Measurements from ENCODE around the gene CD53. TPM values are rescaled to one million over a fixed set of nuclear protein-coding genes. Genes with fewer than 3 reads are reported as not detected.
"Not testable (repeated sequence)": the region's sequence is repeated elsewhere in the genome, so short reads cannot be mapped to it uniquely, and the experiment has no call there.

The CD53 gene, protein sequence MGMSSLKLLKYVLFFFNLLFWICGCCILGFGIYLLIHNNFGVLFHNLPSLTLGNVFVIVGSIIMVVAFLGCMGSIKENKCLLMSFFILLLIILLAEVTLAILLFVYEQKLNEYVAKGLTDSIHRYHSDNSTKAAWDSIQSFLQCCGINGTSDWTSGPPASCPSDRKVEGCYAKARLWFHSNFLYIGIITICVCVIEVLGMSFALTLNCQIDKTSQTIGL
- not detected in 2 replicates for total RNA-seq (2012; rRNA removed)

- H3K36me3 ChIP-seq (ENCODE audit: insufficient read depth, low read length) = no peaks in the 10 kb centered on the region
- H3K9me3 ChIP-seq (replicated peaks; ENCODE audit: low read length) = no peaks in the 10 kb centered on the region
- H3K4me3 ChIP-seq (ENCODE audit: low read length) = no peak within 1 kb of the TSS
- H3K4me2 ChIP-seq (ENCODE audit: low read length) = no peak within 1 kb of the TSS
- no peaks in the 10 kb centered on the region for H3K27me3 ChIP-seq (ENCODE audit: control insufficient read depth, insufficient read depth, low read length)
- no peaks in the 10 kb centered on the region for H3K4me1 ChIP-seq (ENCODE audit: control insufficient read depth, insufficient read depth, low read length)
- H3K9ac ChIP-seq (ENCODE audit: low read depth, low read length) = no peak within 1 kb of the TSS
Measured at GRCh38 chr1:110872745-110873720, at the start of gene CD53. Gene CD53 (plus strand): TSS chr1:110873148. CDS start chr1:110891409, 18,261 bp downstream.

DNA sequence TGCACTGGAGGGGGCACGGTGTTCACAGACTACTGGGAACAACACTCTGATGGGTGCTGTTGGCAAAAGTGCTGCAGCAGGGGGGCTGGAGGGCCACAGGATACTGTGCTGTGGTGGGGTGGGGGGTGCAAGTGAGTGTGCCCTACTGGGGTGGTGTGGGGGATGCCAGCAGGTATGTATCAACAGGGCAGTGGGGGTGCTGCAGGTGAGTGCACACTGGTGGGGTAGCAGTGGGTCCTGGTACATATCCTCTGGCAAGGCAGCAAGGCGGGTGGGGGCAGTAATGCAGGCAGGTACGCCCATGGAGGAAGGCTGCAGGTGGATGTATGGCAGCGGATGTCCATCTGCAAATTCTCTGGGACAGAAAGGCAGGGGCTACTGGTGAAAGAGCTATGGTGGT lies 48.8 kb upstream of the CD53 start:
- H3K27me3 ChIP-seq (ENCODE audit: control insufficient read depth, insufficient read depth, low read length) = no peaks in the 10 kb centered on the region
- no peak overlapping the region for H3K4me2 ChIP-seq (ENCODE audit: low read length)
- H3K9ac ChIP-seq (ENCODE audit: low read depth, low read length) = no peak overlapping the region
- H3K4me3 ChIP-seq (ENCODE audit: low read length) = no peak overlapping the region
- no peaks in the 10 kb centered on the region for H3K9me3 ChIP-seq (replicated peaks; ENCODE audit: low read length)
- H3K36me3 ChIP-seq (ENCODE audit: insufficient read depth, low read length) = no peaks in the 10 kb centered on the region
- no peaks in the 10 kb centered on the region for H3K4me1 ChIP-seq (ENCODE audit: control insufficient read depth, insufficient read depth, low read length)

DNA sequence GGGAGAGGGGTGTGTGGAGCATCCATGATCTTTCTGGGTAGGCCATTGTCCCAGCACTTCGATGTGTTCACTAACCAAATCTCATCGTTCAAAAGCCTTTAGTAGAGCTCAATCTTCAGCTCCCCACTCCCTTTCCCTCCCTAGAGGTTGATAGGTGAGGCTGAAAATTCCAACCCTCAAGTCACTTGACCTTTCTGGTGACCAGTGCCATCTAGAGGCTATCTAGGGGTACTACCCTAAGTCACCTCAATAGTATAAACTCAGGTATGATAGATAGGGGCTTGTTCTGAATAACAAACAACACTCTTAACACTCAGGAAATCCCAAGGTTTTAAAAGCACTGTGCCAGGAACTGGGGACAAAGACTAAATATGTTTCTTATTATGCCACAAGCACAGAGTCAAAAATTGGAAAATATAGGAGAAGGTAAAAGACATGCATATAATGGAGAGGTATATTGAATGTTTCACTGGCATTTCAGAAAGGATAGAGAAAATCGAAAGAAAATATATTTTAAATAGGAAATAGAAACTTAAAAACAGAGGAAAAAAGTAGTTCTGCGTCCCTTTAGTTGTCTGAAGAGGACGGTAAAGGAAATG lies 42.9 kb upstream of the CD53 start:
- Histone ChIP-seq H3K27me3 (ENCODE audit: control insufficient read depth, insufficient read depth, low read length) (no peaks in the 10 kb centered on the region), H3K4me1 (ENCODE audit: control insufficient read depth, insufficient read depth, low read length) (no peaks in the 10 kb centered on the region), H3K9me3 (replicated peaks; ENCODE audit: low read length) (no peaks in the 10 kb centered on the region), H3K9ac (ENCODE audit: low read depth, low read length) (no peak overlapping the region), H3K36me3 (ENCODE audit: insufficient read depth, low read length) (no peaks in the 10 kb centered on the region), H3K4me2 (ENCODE audit: low read length) (no peak overlapping the region), H3K4me3 (ENCODE audit: low read length) (no peak overlapping the region)

- not testable (repeated sequence) for H3K9me3 ChIP-seq (replicated peaks; ENCODE audit: low read length); H3K4me2 ChIP-seq (ENCODE audit: low read length); H3K36me3 ChIP-seq (ENCODE audit: insufficient read depth, low read length); H3K4me3 ChIP-seq (ENCODE audit: low read length); H3K4me1 ChIP-seq (ENCODE audit: control insufficient read depth, insufficient read depth, low read length); H3K9ac ChIP-seq (ENCODE audit: low read depth, low read length); H3K27me3 ChIP-seq (ENCODE audit: control insufficient read depth, insufficient read depth, low read length)
Measured at GRCh38 chr1:110833779-110834178, 39.2 kb upstream of the CD53 start.

- Histone ChIP-seq H3K9ac (ENCODE audit: low read depth, low read length) (no peak overlapping the region), H3K27me3 (ENCODE audit: control insufficient read depth, insufficient read depth, low read length) (no peaks in the 10 kb centered on the region), H3K9me3 (replicated peaks; ENCODE audit: low read length) (no peaks in the 10 kb centered on the region), H3K4me1 (ENCODE audit: control insufficient read depth, insufficient read depth, low read length) (no peaks in the 10 kb centered on the region), H3K36me3 (ENCODE audit: insufficient read depth, low read length) (no peaks in the 10 kb centered on the region), H3K4me3 (ENCODE audit: low read length) (no peak overlapping the region), H3K4me2 (ENCODE audit: low read length) (no peak overlapping the region)
Measured at GRCh38 chr1:110846861-110847260, 26.1 kb upstream of the CD53 start.

DNA sequence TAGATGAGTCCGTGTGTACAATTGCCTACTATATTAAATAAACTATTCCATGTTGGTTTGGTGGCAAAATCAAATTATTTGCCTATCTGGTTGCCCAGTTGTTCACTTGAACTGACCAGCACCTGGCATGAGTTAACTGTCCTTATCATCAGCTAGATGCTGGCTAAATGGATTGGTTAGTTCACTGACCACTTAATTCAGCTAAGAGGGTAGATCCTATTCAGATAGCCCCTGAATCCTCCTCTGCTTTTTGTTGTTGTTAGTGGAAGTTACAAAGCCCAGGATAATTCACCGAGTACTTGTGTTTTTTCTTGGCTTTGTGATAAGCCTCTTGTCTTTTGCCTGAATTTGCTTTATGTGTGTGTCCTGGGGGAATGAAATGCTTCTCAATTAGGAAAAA lies 22.8 kb upstream of the CD53 start:
- no peak overlapping the region for H3K4me3 ChIP-seq (ENCODE audit: low read length)
- H3K9me3 ChIP-seq (replicated peaks; ENCODE audit: low read length) = no peaks in the 10 kb centered on the region
- no peak overlapping the region for H3K9ac ChIP-seq (ENCODE audit: low read depth, low read length)
- no peaks in the 10 kb centered on the region for H3K27me3 ChIP-seq (ENCODE audit: control insufficient read depth, insufficient read depth, low read length)
- no peaks in the 10 kb centered on the region for H3K36me3 ChIP-seq (ENCODE audit: insufficient read depth, low read length)
- H3K4me1 ChIP-seq (ENCODE audit: control insufficient read depth, insufficient read depth, low read length) = no peaks in the 10 kb centered on the region
- H3K4me2 ChIP-seq (ENCODE audit: low read length) = no peak overlapping the region

- H3K4me1 ChIP-seq (ENCODE audit: control insufficient read depth, insufficient read depth, low read length) = no peaks in the 10 kb centered on the region
- H3K27me3 ChIP-seq (ENCODE audit: control insufficient read depth, insufficient read depth, low read length) = no peaks in the 10 kb centered on the region
Measured at GRCh38 chr1:110850627-110851026, 22.3 kb upstream of the CD53 start.

GRCh38 chr1:110853135-110853534 lies 19.8 kb upstream of the CD53 start:
- no peak overlapping the region for H3K9ac ChIP-seq (ENCODE audit: low read depth, low read length)
- H3K4me1 ChIP-seq (ENCODE audit: control insufficient read depth, insufficient read depth, low read length) = no peaks in the 10 kb centered on the region
- no peaks in the 10 kb centered on the region for H3K9me3 ChIP-seq (replicated peaks; ENCODE audit: low read length)
- no peak overlapping the region for H3K4me2 ChIP-seq (ENCODE audit: low read length)
- H3K36me3 ChIP-seq (ENCODE audit: insufficient read depth, low read length) = no peaks in the 10 kb centered on the region
- no peaks in the 10 kb centered on the region for H3K27me3 ChIP-seq (ENCODE audit: control insufficient read depth, insufficient read depth, low read length)
- no peak overlapping the region for H3K4me3 ChIP-seq (ENCODE audit: low read length)

More at GRCh38 chr1:110850627-110851026, 22.3 kb upstream of the CD53 start:
- H3K4me3 ChIP-seq (ENCODE audit: low read length) = no peak overlapping the region
- H3K4me2 ChIP-seq (ENCODE audit: low read length) = no peak overlapping the region
- H3K9ac ChIP-seq (ENCODE audit: low read depth, low read length) = no peak overlapping the region
- H3K9me3 ChIP-seq (replicated peaks; ENCODE audit: low read length) = no peaks in the 10 kb centered on the region
- no peaks in the 10 kb centered on the region for H3K36me3 ChIP-seq (ENCODE audit: insufficient read depth, low read length)

DNA sequence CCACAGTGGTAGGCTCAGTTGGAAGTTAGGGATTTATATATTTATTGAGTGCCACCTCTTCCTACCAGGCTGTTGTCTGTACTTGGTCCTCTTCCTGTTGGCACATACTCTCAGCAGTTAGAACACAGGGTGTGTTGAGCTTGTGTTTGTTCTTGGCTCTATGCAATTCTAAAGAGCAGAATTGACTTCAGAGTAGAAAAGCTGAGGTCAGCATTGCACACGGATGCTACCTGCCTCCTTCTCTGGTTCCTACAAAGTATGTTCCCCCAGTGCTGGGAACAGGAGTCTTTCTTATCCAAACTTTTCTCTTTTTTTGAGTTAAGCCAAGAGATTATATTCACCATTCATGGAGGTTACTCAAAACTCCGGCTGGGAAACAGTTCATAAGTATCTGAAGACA lies 16.5 kb upstream of the CD53 start:
- Histone ChIP-seq H3K9me3 (replicated peaks; ENCODE audit: low read length) (no peaks in the 10 kb centered on the region), H3K27me3 (ENCODE audit: control insufficient read depth, insufficient read depth, low read length) (no peaks in the 10 kb centered on the region), H3K4me1 (ENCODE audit: control insufficient read depth, insufficient read depth, low read length) (no peaks in the 10 kb centered on the region), H3K4me3 (ENCODE audit: low read length) (no peak overlapping the region), H3K36me3 (ENCODE audit: insufficient read depth, low read length) (no peaks in the 10 kb centered on the region), H3K9ac (ENCODE audit: low read depth, low read length) (no peak overlapping the region), H3K4me2 (ENCODE audit: low read length) (no peak overlapping the region)

- Histone ChIP-seq H3K4me3 (ENCODE audit: low read length) (no peak overlapping the region), H3K9ac (ENCODE audit: low read depth, low read length) (no peak overlapping the region), H3K27me3 (ENCODE audit: control insufficient read depth, insufficient read depth, low read length) (no peaks in the 10 kb centered on the region), H3K9me3 (replicated peaks; ENCODE audit: low read length) (no peaks in the 10 kb centered on the region), H3K36me3 (ENCODE audit: insufficient read depth, low read length) (no peaks in the 10 kb centered on the region), H3K4me1 (ENCODE audit: control insufficient read depth, insufficient read depth, low read length) (no peaks in the 10 kb centered on the region), H3K4me2 (ENCODE audit: low read length) (no peak overlapping the region)
Measured at GRCh38 chr1:110857964-110858948, 14.7 kb upstream of the CD53 start.

DNA sequence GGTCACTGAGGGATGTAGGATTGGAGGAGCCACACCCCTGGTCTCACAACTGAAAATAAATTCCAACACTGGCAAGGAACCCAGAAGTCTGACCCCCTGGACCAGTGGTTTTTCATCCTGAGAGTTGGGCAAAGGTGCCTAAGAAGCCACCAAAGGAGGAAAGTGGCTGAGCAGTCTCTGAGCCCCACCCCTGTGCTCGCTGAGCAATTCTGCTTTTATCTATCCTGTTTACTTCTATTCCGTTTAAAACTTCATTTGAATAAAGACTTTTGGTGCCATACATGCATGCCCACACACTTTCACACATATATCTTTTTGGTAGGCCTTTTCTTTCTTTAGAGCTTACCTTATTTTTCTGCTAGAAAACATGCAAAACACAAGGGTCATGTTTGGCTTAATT lies 13.9 kb upstream of the CD53 start:
- Histone ChIP-seq H3K27me3 (ENCODE audit: control insufficient read depth, insufficient read depth, low read length) (no peaks in the 10 kb centered on the region), H3K36me3 (ENCODE audit: insufficient read depth, low read length) (no peaks in the 10 kb centered on the region), H3K9me3 (replicated peaks; ENCODE audit: low read length) (no peaks in the 10 kb centered on the region), H3K4me2 (ENCODE audit: low read length) (no peak overlapping the region), H3K9ac (ENCODE audit: low read depth, low read length) (no peak overlapping the region), H3K4me1 (ENCODE audit: control insufficient read depth, insufficient read depth, low read length) (no peaks in the 10 kb centered on the region), H3K4me3 (ENCODE audit: low read length) (no peak overlapping the region)

All from skeletal muscle satellite cell (primary cell).